ENCODE measurements around the gene KRTAP9-1. TPM values are rescaled to one million over a fixed set of nuclear protein-coding genes. Genes with fewer than 3 reads are reported as not detected.
"Not testable (repeated sequence)": the region's sequence is repeated elsewhere in the genome, so short reads cannot be mapped to it uniquely, and the experiment has no call there.

KRTAP9-1 gene
- polyA plus RNA-seq, 3 donors = not detected

DNA sequence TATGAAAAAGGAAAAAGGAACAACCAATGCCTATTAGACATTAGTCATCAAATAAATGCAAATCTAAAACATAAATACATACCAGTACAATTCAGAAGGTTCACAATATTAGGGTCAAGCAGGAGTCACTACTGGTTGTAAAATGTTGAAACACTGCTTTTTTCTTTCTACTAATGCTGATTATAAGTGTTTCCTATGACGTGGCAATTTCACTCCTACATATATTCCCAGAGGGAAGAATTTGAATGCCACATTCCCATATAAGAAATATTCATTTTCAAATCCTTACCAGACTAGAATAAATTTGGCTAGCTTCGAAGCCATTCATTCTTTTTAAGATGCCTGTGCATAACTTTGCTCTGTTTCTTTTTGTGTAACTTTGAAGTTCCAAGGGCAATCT, 34.1 kb downstream of the KRTAP9-1 start:
- no peak overlapping the region for H3K4me3 Mint-ChIP-seq
- H3K9me3 Mint-ChIP-seq = peaks cover 3 to 17% (median 6%) of the 10 kb centered on the region in 7 donors
- H3K27ac Mint-ChIP-seq = no peak overlapping the region
- H3K36me3 Mint-ChIP-seq = no peaks in the 10 kb centered on the region
- H3K4me1 Mint-ChIP-seq = no peaks in the 10 kb centered on the region
- no peak overlapping the region for H3K4me2 ChIP-seq (replicated peaks; ENCODE audit: extremely low read depth, low read length, poor library complexity, severe bottlenecking)
- H3K79me2 ChIP-seq (ENCODE audit: insufficient read depth, low read length) = no peaks in the 10 kb centered on the region
- TF ChIP-seq, protein P1, sequence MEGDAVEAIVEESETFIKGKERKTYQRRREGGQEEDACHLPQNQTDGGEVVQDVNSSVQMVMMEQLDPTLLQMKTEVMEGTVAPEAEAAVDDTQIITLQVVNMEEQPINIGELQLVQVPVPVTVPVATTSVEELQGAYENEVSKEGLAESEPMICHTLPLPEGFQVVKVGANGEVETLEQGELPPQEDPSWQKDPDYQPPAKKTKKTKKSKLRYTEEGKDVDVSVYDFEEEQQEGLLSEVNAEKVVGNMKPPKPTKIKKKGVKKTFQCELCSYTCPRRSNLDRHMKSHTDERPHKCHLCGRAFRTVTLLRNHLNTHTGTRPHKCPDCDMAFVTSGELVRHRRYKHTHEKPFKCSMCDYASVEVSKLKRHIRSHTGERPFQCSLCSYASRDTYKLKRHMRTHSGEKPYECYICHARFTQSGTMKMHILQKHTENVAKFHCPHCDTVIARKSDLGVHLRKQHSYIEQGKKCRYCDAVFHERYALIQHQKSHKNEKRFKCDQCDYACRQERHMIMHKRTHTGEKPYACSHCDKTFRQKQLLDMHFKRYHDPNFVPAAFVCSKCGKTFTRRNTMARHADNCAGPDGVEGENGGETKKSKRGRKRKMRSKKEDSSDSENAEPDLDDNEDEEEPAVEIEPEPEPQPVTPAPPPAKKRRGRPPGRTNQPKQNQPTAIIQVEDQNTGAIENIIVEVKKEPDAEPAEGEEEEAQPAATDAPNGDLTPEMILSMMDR (IDR thresholded peaks at IDR 0.05) = no peak
- H3K27ac ChIP-seq (ENCODE audit: low read depth in 1 of 2, low read length in 2 of 2) = no peak overlapping the region
- H3K9me3 ChIP-seq (replicated peaks in 1 of 2; ENCODE audit: control insufficient read depth in 1 of 2, insufficient read depth in 1 of 2, low read length in 2 of 2) = peaks cover 0 to 3% of the 10 kb centered on the region in 2 donors
- no peak overlapping the region for H3K9ac ChIP-seq (ENCODE audit: insufficient read depth, low read length, poor library complexity, severe bottlenecking)
- no peak overlapping the region for H3K4me3 ChIP-seq (replicated peaks in 1 of 3; ENCODE audit: low read depth in 2 of 3, low read length in 3 of 3)
- 80% methylated on average over 1 of the region's 2 CpGs for WGBS (ENCODE audit: insufficient coverage)
- peaks cover 0 to 13% (median 5%) of the 10 kb centered on the region in 3 donors for H3K27me3 Mint-ChIP-seq (ENCODE audit: low read depth in 3 of 3)
- intact Hi-C loops (cut with micrococcal nuclease) = no loop called here
- H3K36me3 ChIP-seq (replicated peaks in 1 of 2; ENCODE audit: control insufficient read depth in 1 of 2, insufficient read depth in 2 of 2, low read length in 2 of 2) = no peaks in the 10 kb centered on the region
- H3K4me1 ChIP-seq (ENCODE audit: control insufficient read depth in 1 of 2, insufficient read depth in 2 of 2, low read length in 2 of 2) = no peaks in the 10 kb centered on the region
- no peaks in the 10 kb centered on the region for H3K27me3 ChIP-seq (ENCODE audit: control insufficient read depth in 2 of 2, insufficient read depth in 2 of 2, low read length in 2 of 2)
- no peak overlapping the region for H2AFZ ChIP-seq (ENCODE audit: insufficient read depth, low read depth, low read length, poor library complexity, severe bottlenecking)
- no peaks in the 10 kb centered on the region for H4K20me1 ChIP-seq (ENCODE audit: insufficient read depth, low read length)
- DNase-seq = no peak

DNA sequence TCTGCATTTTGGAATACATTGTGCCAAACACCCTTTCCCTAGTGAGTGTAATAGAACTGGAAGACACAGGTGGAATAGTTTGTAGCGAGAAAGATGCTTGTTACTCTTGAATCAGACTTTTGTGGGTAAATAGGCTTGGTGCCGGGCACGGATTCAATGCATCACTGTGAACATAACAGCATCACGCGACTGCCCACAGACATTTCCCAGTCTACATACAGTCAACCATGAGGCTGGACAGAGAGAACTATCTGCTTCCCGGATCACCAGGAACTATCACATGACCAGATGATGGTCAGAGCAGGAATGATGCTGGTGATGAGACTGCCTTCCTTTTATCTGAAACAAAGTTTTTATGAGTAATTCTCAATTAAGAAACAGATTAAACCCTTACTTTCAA, 36.4 kb downstream of the KRTAP9-1 start:
- Histone ChIP-seq H3K36me3 (replicated peaks in 1 of 2; ENCODE audit: control insufficient read depth in 1 of 2, insufficient read depth in 2 of 2, low read length in 2 of 2) (no peaks in the 10 kb centered on the region), H3K9ac (ENCODE audit: insufficient read depth, low read length, poor library complexity, severe bottlenecking) (no peak overlapping the region), H3K4me3 (replicated peaks in 1 of 3; ENCODE audit: low read depth in 2 of 3, low read length in 3 of 3) (no peak overlapping the region), H3K79me2 (ENCODE audit: insufficient read depth, low read length) (no peaks in the 10 kb centered on the region), H2AFZ (ENCODE audit: insufficient read depth, low read depth, low read length, poor library complexity, severe bottlenecking) (no peak overlapping the region), H3K27ac (ENCODE audit: low read depth in 1 of 2, low read length in 2 of 2) (no peak overlapping the region), H3K4me2 (replicated peaks; ENCODE audit: extremely low read depth, low read length, poor library complexity, severe bottlenecking) (no peak overlapping the region), H4K20me1 (ENCODE audit: insufficient read depth, low read length) (no peaks in the 10 kb centered on the region), H3K9me3 (replicated peaks in 1 of 2; ENCODE audit: control insufficient read depth in 1 of 2, insufficient read depth in 1 of 2, low read length in 2 of 2) (no peaks in the 10 kb centered on the region), H3K27me3 (ENCODE audit: control insufficient read depth in 2 of 2, insufficient read depth in 2 of 2, low read length in 2 of 2) (no peaks in the 10 kb centered on the region), H3K4me1 (ENCODE audit: control insufficient read depth in 1 of 2, insufficient read depth in 2 of 2, low read length in 2 of 2) (no peaks in the 10 kb centered on the region)
- Mint-ChIP-seq H3K4me3 (no peak overlapping the region), H3K27ac (no peak overlapping the region), H3K36me3 (no peaks in the 10 kb centered on the region), H3K9me3 (peaks cover 0 to 7% (median 1%) of the 10 kb centered on the region in 7 donors), H3K4me1 (no peaks in the 10 kb centered on the region), H3K27me3 (ENCODE audit: low read depth in 3 of 3) (peaks cover 3 to 8% (median 4%) of the 10 kb centered on the region in 3 donors)
- intact Hi-C loops (cut with micrococcal nuclease) = no loop called here
- TF ChIP-seq, protein P1 (IDR thresholded peaks at IDR 0.05) = no peak
- no CpG with 5 or more reads among the region's 6 CpGs for WGBS (ENCODE audit: insufficient coverage)
- DNase-seq = no peak

DNA sequence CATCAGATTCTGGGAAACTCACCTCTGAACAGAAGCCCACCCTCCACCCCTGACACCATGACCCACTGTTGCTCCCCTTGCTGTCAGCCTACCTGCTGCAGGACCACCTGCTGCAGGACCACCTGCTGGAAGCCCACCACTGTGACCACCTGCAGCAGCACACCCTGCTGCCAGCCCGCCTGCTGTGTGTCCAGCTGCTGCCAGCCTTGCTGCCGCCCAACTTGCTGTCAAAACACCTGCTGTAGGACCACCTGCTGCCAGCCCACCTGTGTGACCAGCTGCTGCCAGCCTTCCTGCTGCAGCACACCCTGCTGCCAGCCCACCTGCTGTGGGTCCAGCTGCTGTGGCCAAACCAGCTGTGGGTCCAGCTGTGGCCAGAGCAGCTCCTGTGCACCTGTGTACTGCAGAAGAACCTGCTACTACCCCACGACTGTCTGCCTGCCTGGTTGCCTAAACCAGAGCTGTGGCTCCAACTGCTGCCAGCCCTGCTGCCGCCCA, 37.0 kb downstream of the KRTAP9-1 start, which contains the start of gene KRTAP9-2:
Gene KRTAP9-2, plus strand, starts transcription at position 51 of the 498 bp plus-strand sequence. Its CDS starts 7 bp downstream, at position 58.
- H3K27me3 Mint-ChIP-seq (ENCODE audit: low read depth in 3 of 3); H3K4me2 ChIP-seq (replicated peaks; ENCODE audit: extremely low read depth, low read length, poor library complexity, severe bottlenecking); H4K20me1 ChIP-seq (ENCODE audit: insufficient read depth, low read length); H3K27me3 ChIP-seq (ENCODE audit: control insufficient read depth in 2 of 2, insufficient read depth in 2 of 2, low read length in 2 of 2); H3K4me3 ChIP-seq (replicated peaks in 1 of 3; ENCODE audit: low read depth in 2 of 3, low read length in 3 of 3); H3K4me3 Mint-ChIP-seq; H3K9ac ChIP-seq (ENCODE audit: insufficient read depth, low read length, poor library complexity, severe bottlenecking); H3K9me3 ChIP-seq (replicated peaks in 1 of 2; ENCODE audit: control insufficient read depth in 1 of 2, insufficient read depth in 1 of 2, low read length in 2 of 2); H2AFZ ChIP-seq (ENCODE audit: insufficient read depth, low read depth, low read length, poor library complexity, severe bottlenecking); DNase-seq; H3K36me3 Mint-ChIP-seq; H3K9me3 Mint-ChIP-seq; H3K4me1 Mint-ChIP-seq; H3K36me3 ChIP-seq (replicated peaks in 1 of 2; ENCODE audit: control insufficient read depth in 1 of 2, insufficient read depth in 2 of 2, low read length in 2 of 2); intact Hi-C loops (cut with micrococcal nuclease); H3K79me2 ChIP-seq (ENCODE audit: insufficient read depth, low read length); H3K4me1 ChIP-seq (ENCODE audit: control insufficient read depth in 1 of 2, insufficient read depth in 2 of 2, low read length in 2 of 2); H3K27ac ChIP-seq (ENCODE audit: low read depth in 1 of 2, low read length in 2 of 2): not testable (repeated sequence)
- peak within 1 kb of the TSS in 1 of 7 donors; percentile 45 for H3K27ac Mint-ChIP-seq
- 86% methylated on average over 2 of the region's 4 CpGs for WGBS (ENCODE audit: insufficient coverage)

All from CD14-positive monocyte (primary cell).